GM23338 (cell line): ENCODE data around the gene ATOH7. TPM values are rescaled to one million over a fixed set of nuclear protein-coding genes. Genes with fewer than 3 reads are reported as not detected.

Source experiments
- ATAC-seq: fragments of 200-7000 bp; cut with Tn5 transposase; 3 replicates; pipeline ENCODE4 v1.9.1; 2020
- DNase-seq: peaks from one replicate; pipeline ENCODE4 v3.0.0-alpha.2; 2015; ENCODE audit warnings: low spot score
- H2AFZ ChIP-seq: fragments of 200-600 bp; sonication (generic); 2 replicates; pipeline ENCODE4 v1.8.0; 2016; ENCODE audit warnings: antibody characterized with exemption, mild to moderate bottlenecking, moderate library complexity
- H3F3A ChIP-seq: fragments of 200-600 bp; sonication (generic); replicated peaks from 2 replicates; pipeline ENCODE4 v1.8.0; 2017; ENCODE audit warnings: antibody characterized with exemption, mixed run types, low read depth
- H3K27ac ChIP-seq: fragments of 200-600 bp; sonication (generic); 2 replicates; pipeline ENCODE4 v1.6.1; 2016; ENCODE audit warnings: low read depth
- H3K27me3 ChIP-seq: fragments of 200-600 bp; sonication (generic); 2 replicates; pipeline ENCODE4 v1.8.0; 2016; ENCODE audit warnings: mild to moderate bottlenecking, mixed run types, moderate library complexity; ENCODE audit not compliant: insufficient read depth
- H3K36me3 ChIP-seq: fragments of 200-600 bp; sonication (generic); 2 replicates; pipeline ENCODE4 v1.8.0; 2016; ENCODE audit warnings: mild to moderate bottlenecking; ENCODE audit not compliant: insufficient read depth
- H3K4me1 ChIP-seq: fragments of 200-600 bp; sonication (generic); 2 replicates; pipeline ENCODE4 v1.8.0; 2016; ENCODE audit warnings: mild to moderate bottlenecking, moderate library complexity; ENCODE audit not compliant: insufficient read depth
- H3K4me2 ChIP-seq: fragments of 200-600 bp; sonication (generic); 2 replicates; pipeline ENCODE4 v1.7.1; 2017; ENCODE audit warnings: mixed run types
- H3K4me3 ChIP-seq: fragments of 200-600 bp; sonication (generic); 2 replicates; pipeline ENCODE4 v1.6.1; 2016; ENCODE audit warnings: mixed run types
- H3K79me2 ChIP-seq: fragments of 200-600 bp; sonication (generic); replicated peaks from 2 replicates; pipeline ENCODE4 v1.8.0; 2017; ENCODE audit warnings: mild to moderate bottlenecking; ENCODE audit not compliant: insufficient read depth
- H3K9me2 ChIP-seq: fragments of 200-600 bp; sonication (generic); 2 replicates; pipeline ENCODE4 v1.8.0; 2017; ENCODE audit not compliant: insufficient read depth
- H4K20me1 ChIP-seq: fragments of 200-600 bp; sonication (generic); replicated peaks from 2 replicates; pipeline ENCODE4 v1.8.0; 2017; ENCODE audit warnings: mild to moderate bottlenecking; ENCODE audit not compliant: insufficient read depth
- H3K27ac Mint-ChIP-seq: 2 replicates; pipeline ENCODE4 v1.8.0; 2020; ENCODE audit warnings: inconsistent platforms, mild to moderate bottlenecking, moderate library complexity, mixed read lengths
- H3K27me3 Mint-ChIP-seq: 3 replicates; pipeline ENCODE4 v1.8.0; 2022; ENCODE audit warnings: low read depth, mild to moderate bottlenecking, moderate library complexity, mixed read lengths, inconsistent platforms; ENCODE audit not compliant: insufficient read depth, poor library complexity
- H3K36me3 Mint-ChIP-seq: 3 replicates; pipeline ENCODE4 v1.8.0; 2021; ENCODE audit warnings: low read depth, mild to moderate bottlenecking, inconsistent platforms, moderate library complexity, mixed read lengths
- H3K4me1 Mint-ChIP-seq: 3 replicates; pipeline ENCODE4 v1.8.0; 2020; ENCODE audit warnings: mild to moderate bottlenecking, inconsistent platforms, mixed read lengths
- H3K4me3 Mint-ChIP-seq: 3 replicates; pipeline ENCODE4 v1.8.0; 2021; ENCODE audit warnings: moderate library complexity, mild to moderate bottlenecking, inconsistent platforms, mixed read lengths
- H3K9me3 Mint-ChIP-seq: 3 replicates; pipeline ENCODE4 v1.8.0; 2020; ENCODE audit warnings: moderate library complexity, mild to moderate bottlenecking, inconsistent platforms, mixed read lengths
- CTCF ChIP-seq, 2 experiments: fragments of 200-600 bp in 1 of 2; sonication (generic) in 1 of 2; conservative IDR thresholded peaks; 2 replicates each; pipeline versions ENCODE4 v1.5.1 to v1.6.1; 2016 to 2017; ENCODE audit warnings: antibody characterized with exemption in 2 of 2, low read depth in 2 of 2, mild to moderate bottlenecking in 2 of 2, moderate library complexity in 1 of 2
- ETS1 ChIP-seq: IDR thresholded peaks from 2 replicates; pipeline ENCODE4 v1.6.1; 2016; ENCODE audit warnings: antibody characterized with exemption
- NANOG ChIP-seq: IDR thresholded peaks from 2 replicates; pipeline ENCODE4 v1.6.1; 2016; ENCODE audit warnings: antibody characterized with exemption, borderline replicate concordance
- POLR2AphosphoS5 ChIP-seq: IDR thresholded peaks from 2 replicates; pipeline ENCODE4 v1.6.1; 2016; ENCODE audit warnings: antibody characterized with exemption, low read depth
- REST ChIP-seq: IDR thresholded peaks from one replicate; pipeline ENCODE4 v1.6.1; 2018; ENCODE audit warnings: antibody characterized with exemption; ENCODE audit not compliant: unreplicated experiment
- ZNF114 ChIP-seq: fragments of 250-450 bp; sonication (Bioruptor Pico); IDR thresholded peaks from 2 replicates; pipeline ENCODE4 v1.5.0; 2020; ENCODE audit warnings: mild to moderate bottlenecking, moderate library complexity
- ZNF331 ChIP-seq: fragments of 250-450 bp; sonication (Bioruptor Pico); IDR thresholded peaks from 2 replicates; pipeline ENCODE4 v1.5.0; 2020; ENCODE audit warnings: low read depth, mild to moderate bottlenecking, moderate library complexity
- ZNF462 ChIP-seq: fragments of 250-450 bp; sonication (Bioruptor Pico); IDR thresholded peaks from 2 replicates; pipeline ENCODE4 v1.5.0; 2020; ENCODE audit warnings: mild to moderate bottlenecking, moderate library complexity
- polyA plus RNA-seq: library from polyadenylated mRNA; unstranded; fragments of >200 nt; fragmentation: Nextera tagmentation; extraction: Ambion mirVana; gene quantifications from 2 replicates; pipeline ENCODE4 v1.2.1, GENCODE V29; 2016
- total RNA-seq: library from RNA; depleted of rRNA; stranded (reverse); fragments of >200 nt; shearing (Covaris generic); gene quantifications from 2 replicates; pipeline ENCODE4 v1.2.3, GENCODE V29; 2014

ATOH7 gene
- total and polyA plus RNA-seq, 2 experiments from 2014 or later, result 0.23 to 1.2 TPM

- H3K36me3 Mint-ChIP-seq, result no peaks in the 10 kb centered on the region
- ATAC-seq, result no peak
Observed at GRCh38 chr10:68185085-68185484, 46.8 kb downstream of the ATOH7 start.

More at GRCh38 chr10:68185085-68185484, 46.8 kb downstream of the ATOH7 start:
- Histone ChIP-seq H4K20me1 (no peaks in the 10 kb centered on the region), H3K27me3 (no peaks in the 10 kb centered on the region), H3K4me3 (no peak overlapping the region), H3K4me2 (no peak overlapping the region), H3K79me2 (no peaks in the 10 kb centered on the region), H3K9me2 (no peaks in the 10 kb centered on the region), H3K36me3 (no peaks in the 10 kb centered on the region), H3K27ac (no peak overlapping the region), H3F3A (no peaks in the 10 kb centered on the region), H2AFZ (peak overlapping the region; percentile 90; the same call in 1 of the 2 replicates), H3K4me1 (no peaks in the 10 kb centered on the region)
- Mint-ChIP-seq H3K27me3 (no peaks in the 10 kb centered on the region), H3K4me3 (no peak overlapping the region), H3K4me1 (no peaks in the 10 kb centered on the region), H3K27ac (no peak overlapping the region), H3K9me3 (no peaks in the 10 kb centered on the region; the same call in 2 of the 3 replicates)
- DNase-seq, result no peak
- no peak for TF ChIP-seq ZNF114 (CRISPR knock-in tag)
- no peak for TF ChIP-seq ZNF462 (CRISPR knock-in tag)
- TF ChIP-seq ZNF331, result no peak
- TF ChIP-seq CTCF (conservative IDR thresholded peaks at IDR 0.05; ENCODE audit: low read depth in 2 of 2), result no peak
- TF ChIP-seq NANOG, result no peak
- TF ChIP-seq REST, result no peak
- TF ChIP-seq ETS1, result no peak
- TF ChIP-seq POLR2AphosphoS5, result no peak
